HG03469 (cell line): ENCODE data around the gene FAM111B.
A peak's percentile ranks its signal among the peaks of the same experiment; 100 is the strongest.
"Not testable (repeated sequence)": the region's sequence is repeated elsewhere in the genome, so short reads cannot be mapped to it uniquely, and the experiment has no call there.

ENCODE experiments used
- ATAC-seq: cut with Tn5 transposase; IDR thresholded peaks from one replicate; pipeline ENCODE4 v1.9.1; 2021; ENCODE audit warnings: mild to moderate bottlenecking, moderate library complexity, moderate number of reproducible peaks; ENCODE audit not compliant: unreplicated experiment

FAM111B gene

GRCh38 chr11:59102259-59102765 is 4.7 kb upstream of the FAM111B start:
- peak; percentile 49 for ATAC-seq

- not testable (repeated sequence) for ATAC-seq
Observed at GRCh38 chr11:59107721-59108120, 684 bp downstream of the FAM111B start.

- no peak for ATAC-seq
Observed at GRCh38 chr11:59112494-59112893, 5.5 kb downstream of the FAM111B start.

GRCh38 chr11:59114344-59114743 is 7.3 kb downstream of the FAM111B start:
- no peak for ATAC-seq

- no peak for ATAC-seq
Observed at GRCh38 chr11:59115553-59115952, 8.5 kb downstream of the FAM111B start.

- no peak for ATAC-seq
Observed at GRCh38 chr11:59117774-59118173, 10.7 kb downstream of the FAM111B start.

GRCh38 chr11:59119826-59120225 is 12.8 kb downstream of the FAM111B start:
- ATAC-seq, result no peak

GRCh38 chr11:59135648-59136461 is 28.8 kb downstream of the FAM111B start:
- no peak for ATAC-seq

GRCh38 chr11:59136551-59136950 is 29.5 kb downstream of the FAM111B start:
- ATAC-seq, result not testable (repeated sequence)

GRCh38 chr11:59137190-59137589 is 30.2 kb downstream of the FAM111B start:
- no peak for ATAC-seq

- ATAC-seq, result no peak
Observed at GRCh38 chr11:59138643-59139042, 31.6 kb downstream of the FAM111B start.

GRCh38 chr11:59141191-59141590 is 34.2 kb downstream of the FAM111B start:
- no peak for ATAC-seq

- no peak for ATAC-seq
Observed at GRCh38 chr11:59141673-59142460, 34.8 kb downstream of the FAM111B start.

GRCh38 chr11:59142530-59143507 is 35.8 kb downstream of the FAM111B start, which contains the start of gene FAM111A:
Gene FAM111A (plus strand): TSS chr11:59142856. CDS start chr11:59148873, 6,017 bp downstream.
- peak; percentile 49 for ATAC-seq

- ATAC-seq, result no peak
Observed at GRCh38 chr11:59144096-59144495, 37.1 kb downstream of the FAM111B start.

- ATAC-seq, result peak; percentile 34
Observed at GRCh38 chr11:59144579-59145345, 37.7 kb downstream of the FAM111B start.

GRCh38 chr11:59145534-59145933 is 38.5 kb downstream of the FAM111B start:
- no peak for ATAC-seq

- peak; percentile 29 for ATAC-seq
Observed at GRCh38 chr11:59151761-59152160, 44.7 kb downstream of the FAM111B start.

- peak; percentile 65 for ATAC-seq
Observed at GRCh38 chr11:59152312-59152951, 45.4 kb downstream of the FAM111B start.
